ENCODE data around the gene SMO.
"Not testable (repeated sequence)": the region's sequence is repeated elsewhere in the genome, so short reads cannot be mapped to it uniquely, and the experiment has no call there.

The SMO gene

DNA sequence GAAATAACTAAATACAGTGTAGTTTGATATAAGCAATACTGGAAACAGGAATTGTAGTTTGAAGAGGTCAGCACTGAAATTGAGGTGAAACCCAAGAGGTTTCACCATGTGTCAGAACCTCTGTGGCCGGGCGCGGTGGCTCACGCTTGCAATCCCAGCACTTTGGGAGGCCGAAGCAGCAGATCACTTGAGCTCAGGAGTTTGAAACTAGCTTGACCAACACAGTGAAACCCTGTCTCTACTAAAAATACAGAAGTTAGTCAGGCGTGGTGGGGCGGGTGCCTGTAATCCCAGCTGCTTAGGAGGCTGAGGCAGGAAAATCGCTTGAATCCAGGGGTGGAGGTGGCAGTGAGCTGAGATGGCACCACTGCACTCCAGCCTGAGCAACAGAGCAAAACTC, 50.1 kb downstream of the SMO start:
- DNase-seq (ENCODE audit: low read depth in 2 of 2): no peak

DNA sequence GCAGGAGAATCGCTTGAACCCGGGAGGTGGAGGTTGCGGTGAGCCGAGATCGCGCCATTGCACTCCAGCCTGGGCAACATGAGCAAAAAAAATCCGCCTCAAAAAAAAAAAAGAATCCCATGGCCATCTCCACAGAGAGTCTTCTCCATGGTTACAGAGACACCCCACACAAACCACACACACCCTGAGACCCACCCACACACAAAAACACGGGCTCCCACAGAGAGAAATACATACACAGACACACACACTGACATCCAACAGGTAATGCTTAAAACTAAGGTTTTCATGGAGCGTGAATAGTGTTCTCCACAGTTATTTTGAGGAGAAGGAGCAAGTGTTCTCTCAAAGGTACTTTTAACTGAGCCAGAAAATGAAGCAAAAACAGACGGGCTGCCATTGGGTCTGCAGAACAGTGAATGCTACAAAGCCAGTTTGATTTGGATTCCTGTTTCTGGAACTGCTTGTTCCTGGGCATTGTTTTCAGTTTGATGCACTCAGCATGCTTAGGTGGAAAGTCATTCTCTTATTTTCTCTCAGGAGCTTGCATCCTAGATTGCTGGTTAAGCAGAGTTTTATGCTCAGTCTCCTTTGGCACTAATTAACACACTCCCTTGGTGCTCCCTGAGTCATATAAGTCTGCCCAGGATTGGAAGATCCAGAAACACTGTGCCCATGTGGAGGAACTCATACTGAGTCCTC, 51.8 kb downstream of the SMO start:
- DNase-seq (ENCODE audit: low read depth in 2 of 2): no peak

DNA sequence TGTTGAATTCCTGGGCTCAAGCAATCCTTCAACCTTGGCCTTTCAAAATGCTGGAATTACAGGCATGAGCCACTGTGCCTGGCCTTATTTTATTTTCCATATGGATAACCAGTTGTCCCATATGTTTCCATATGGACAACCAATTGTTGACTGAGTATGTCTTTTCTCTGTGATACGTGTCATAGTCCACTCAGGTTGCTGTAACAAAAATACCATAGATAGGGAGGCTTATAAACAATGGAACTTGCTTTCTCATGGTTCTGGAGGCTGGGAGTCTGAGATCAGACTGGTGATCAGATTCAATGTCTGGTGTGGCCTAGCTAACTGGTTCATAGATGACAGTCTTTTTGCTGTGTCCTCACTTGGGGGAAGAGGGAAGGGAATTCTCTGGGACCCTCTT, 55.8 kb downstream of the SMO start:
- no peak for DNase-seq (ENCODE audit: low read depth in 2 of 2)

DNA sequence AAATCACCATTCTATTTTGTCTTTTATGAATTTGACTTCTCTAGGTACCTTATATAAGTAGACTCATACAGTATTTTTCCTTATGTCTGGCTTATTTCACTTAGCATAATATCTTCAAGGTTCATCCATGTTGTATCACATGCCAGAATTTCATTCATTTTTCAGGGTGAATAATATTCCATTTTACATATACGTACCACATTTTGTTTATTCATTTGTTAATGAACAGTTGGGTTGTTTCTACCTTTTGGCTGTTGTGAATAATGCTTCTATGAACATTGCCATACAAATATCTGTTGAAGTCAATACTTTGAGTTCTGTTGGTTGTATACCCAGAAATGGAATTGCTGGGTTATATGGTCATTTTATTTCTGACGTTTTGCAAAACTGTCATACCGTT, 57.1 kb downstream of the SMO start:
- no peak for DNase-seq (ENCODE audit: low read depth in 2 of 2)

DNA sequence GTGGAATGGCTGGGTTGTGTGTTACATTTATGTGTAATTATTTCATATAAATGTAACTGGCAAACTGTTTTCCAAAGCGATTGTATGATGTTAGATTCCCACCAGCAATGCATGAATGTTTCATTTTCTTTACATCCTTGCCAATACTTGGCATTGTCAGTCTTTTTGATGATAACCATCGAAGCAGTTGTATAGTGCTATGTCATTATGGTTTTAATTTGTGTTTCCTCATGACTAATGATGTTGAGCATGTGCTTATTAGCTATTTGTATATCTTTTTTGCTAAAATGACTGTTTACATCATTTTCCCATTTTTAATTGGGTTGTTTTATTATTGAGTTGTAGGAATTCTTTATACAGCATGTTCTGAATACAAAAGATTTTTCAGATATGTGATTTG, 58.7 kb downstream of the SMO start:
- no peak for DNase-seq (ENCODE audit: low read depth in 2 of 2)

DNA sequence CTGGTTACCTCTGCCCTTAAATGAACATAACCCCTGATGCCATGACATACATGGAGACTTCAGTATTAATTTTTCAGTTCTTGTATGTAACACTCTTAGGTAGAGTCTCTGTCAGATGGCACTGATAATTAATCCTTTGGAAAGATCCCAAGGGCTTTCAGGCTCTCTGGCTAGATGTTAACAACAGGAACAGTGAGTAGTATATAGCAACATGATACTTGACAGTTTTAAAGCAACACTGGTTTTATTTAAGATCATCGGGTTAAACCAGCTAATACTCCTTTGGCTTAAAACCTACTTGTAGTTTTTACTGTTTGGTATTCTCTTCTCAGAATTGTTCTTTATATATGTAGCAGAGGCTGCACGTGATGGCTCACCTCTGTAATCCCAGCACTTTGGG, 63.7 kb downstream of the SMO start:
- DNase-seq (ENCODE audit: low read depth in 2 of 2): no peak

DNA sequence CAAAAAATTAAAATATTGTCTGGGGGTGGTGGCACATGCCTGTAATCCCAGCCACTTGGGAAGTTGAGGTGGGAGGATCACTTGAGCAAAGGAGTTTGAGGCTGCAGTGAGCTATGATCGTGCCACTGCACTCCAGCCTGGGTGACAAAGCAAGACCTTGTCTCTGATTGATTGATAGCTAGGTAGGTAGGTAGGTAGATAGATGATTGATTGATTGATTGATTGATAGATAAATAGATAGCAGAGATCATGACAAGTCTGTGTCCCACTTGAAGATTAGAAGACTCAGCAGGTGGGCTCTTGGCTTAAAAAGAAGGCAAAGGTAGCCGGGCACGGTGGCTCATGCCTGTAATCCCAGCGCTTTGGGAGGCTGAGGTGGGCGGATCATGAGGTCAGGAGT, 64.2 kb downstream of the SMO start:
- DNase-seq (ENCODE audit: low read depth in 2 of 2): not testable (repeated sequence)

DNA sequence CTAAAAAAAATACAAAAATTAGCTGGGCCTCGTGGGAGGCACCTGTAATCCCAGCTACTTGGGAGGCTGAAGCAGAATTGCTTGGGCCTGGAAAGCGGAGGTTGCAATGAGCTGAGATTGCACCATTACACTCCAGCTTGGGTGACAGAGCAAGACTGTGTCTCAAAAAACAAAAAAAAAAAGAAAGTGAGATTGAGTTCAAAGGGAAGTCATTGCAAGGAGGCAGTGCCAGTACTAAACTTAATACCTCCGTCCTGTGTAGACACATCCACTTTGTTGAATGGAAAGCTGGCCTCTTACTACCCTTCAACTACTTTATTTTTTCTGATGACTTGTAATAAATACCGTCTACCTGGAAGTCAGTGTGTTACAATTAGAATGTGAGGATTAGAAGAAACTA, 67.4 kb downstream of the SMO start:
- DNase-seq (ENCODE audit: low read depth in 2 of 2): no peak

DNA sequence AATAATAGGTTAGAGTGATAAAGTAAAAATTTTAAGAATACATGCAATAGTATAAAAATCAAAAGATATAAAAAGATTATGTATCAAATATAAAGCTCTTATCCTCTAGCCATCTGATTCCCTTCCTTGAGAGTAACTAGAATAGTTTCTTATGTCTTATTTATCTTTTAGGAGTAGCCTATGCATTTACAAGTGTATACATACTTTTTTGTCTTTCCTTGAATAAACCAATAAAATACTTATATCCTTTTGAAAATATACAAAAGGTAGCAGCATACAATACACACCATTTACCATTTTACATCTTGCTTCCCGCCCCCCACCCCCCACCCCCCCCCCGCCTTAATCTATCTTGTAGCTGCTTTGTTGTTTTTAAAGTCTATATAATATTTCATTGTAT, 67.8 kb downstream of the SMO start:
- DNase-seq (ENCODE audit: low read depth in 2 of 2): no peak

DNA sequence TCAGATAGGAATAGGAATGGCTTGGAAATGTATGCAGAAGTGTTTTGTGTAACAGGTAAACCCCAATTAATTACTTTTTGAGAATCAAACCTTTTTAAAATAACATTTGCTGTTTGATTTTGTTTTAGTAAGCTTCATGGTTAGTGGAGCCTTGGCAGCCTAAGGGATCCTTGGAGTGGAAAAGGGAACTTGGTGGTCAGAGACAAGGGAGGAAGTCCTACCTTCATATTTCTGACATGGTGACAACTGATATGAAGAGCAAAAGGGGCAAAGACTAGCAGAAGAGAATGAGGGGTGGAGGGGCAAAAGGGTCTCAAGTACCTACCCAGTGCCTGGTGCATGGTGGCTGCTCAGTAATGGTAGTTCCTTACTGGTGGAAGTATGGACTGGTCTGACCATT, 68.7 kb downstream of the SMO start:
- no peak for DNase-seq (ENCODE audit: low read depth in 2 of 2)

DNA sequence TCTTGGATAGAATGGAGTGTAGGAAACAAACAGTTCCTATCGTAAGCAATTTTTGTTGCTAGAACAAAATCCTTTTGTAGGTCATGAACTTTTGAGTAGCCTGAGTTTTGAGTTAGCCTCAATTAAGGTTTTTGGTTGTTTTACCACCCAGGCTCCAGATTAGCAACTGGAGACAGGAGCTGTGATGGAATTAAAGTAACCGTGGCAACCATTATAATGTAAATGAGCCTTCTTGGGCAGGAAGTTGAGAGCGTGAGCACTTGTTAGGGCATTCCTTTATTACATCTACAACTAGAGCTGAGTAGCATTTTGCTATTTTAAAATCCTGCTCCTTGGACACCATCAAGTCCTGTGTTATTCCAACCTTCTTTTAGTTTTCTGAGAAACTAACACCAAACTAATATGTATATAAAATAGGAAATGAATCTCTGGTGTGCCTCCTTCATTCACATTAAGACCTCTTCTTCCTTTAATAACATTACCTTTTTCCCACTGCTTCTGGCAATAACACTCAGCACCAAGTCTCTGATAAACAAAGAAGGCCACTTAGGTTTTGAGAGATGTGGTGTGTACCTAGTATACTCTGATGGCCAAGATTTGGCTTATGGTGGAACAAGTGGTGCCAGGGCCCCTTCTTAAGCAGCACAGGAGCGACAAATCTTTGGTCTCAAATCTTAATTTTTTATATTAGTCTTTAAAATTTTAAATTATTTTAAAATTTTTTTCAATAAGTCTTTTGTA, 70.4 kb downstream of the SMO start:
- no peak for DNase-seq (ENCODE audit: low read depth in 2 of 2)

DNA sequence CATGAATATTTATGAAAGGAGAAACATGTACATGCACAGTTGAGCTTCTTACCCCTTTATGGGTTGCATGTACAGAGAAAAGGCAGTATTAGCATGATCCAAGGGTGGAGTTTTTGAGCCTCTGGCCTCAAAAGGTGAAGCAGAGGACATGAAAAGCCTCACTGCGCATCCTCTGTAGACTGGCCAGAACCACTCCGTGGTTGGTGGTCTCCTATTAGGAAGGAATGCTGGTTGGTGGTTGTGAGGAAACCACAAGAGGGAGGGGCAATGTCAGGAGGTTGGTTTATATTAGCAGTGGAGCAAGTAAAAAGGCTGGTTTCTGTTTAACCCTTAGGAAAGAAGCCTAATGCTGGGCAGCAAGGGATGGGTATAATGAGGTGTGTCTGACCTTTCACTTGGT, 73.9 kb downstream of the SMO start:
- DNase-seq (ENCODE audit: low read depth in 2 of 2): no peak
